ENCODE data around the gene DMAC1.

The DMAC1 gene

DNA sequence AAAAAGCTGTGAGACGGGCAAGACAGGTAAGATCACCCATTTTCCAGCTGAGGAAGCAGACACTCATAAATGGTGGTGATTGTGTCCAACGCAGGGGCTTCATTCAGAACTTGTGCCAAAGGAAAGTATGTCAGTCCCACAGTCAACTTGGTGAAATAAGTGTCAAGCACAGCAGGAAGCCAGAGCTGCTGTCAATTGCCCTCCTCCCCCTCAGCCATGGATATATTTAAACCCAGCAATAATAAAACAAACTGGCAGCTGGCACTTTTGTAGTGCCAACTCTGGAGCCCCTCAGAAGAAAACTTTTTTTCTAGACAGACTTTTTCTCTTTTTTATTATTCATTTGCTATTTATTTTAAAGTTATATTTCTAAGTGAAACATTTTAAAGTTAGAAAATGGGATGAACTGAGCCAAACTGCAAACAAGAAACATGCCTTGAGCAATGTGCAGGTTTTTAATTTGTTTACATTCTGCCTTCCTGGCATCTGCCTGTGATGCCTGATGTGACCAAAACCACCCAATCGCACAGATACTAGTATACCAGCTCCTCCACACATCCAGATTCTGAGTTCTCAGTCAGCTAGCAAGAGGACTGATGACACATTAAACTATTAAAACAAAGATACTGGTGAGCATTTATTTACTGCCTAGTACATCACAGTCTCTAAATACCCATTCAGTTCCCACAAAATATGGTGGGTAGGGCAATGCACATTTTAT lies 17.0 kb downstream of the DMAC1 start:
- no peak for DNase-seq

DNA sequence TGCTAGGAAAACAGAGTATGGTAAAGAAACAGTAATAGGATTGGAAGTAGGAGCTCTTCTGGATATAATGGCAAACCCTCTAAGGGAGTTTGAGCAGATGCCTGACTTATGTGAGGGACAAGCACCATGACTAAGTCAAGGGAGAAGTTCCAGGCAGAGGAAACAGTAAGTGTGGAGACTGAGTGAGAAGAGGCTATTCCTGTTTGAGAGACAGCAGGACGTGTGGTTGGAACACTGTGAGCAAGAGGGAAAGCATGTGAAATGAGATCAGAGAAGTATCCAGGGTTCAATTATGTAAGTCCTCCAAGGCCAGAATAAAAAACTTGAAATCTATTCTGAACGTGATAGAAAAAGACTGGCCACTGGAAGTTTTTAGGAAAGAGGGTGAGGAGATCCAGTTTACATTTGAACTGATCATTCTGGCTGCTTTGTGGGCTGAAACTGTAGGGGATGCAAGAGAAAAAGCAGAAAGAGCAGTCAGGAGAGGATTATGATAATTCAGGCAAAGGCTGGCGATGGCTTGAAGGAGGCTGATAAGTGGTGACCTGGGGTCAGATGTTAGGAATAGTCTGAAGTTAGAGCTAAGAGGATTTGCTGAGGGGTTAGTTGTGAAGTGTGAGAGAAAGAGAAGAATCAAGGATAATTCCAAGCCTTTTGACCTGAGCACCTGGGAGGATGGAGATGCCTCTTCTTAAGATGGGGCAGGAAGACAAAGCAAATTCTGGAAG lies 19.2 kb downstream of the DMAC1 start:
- no peak for DNase-seq

DNA sequence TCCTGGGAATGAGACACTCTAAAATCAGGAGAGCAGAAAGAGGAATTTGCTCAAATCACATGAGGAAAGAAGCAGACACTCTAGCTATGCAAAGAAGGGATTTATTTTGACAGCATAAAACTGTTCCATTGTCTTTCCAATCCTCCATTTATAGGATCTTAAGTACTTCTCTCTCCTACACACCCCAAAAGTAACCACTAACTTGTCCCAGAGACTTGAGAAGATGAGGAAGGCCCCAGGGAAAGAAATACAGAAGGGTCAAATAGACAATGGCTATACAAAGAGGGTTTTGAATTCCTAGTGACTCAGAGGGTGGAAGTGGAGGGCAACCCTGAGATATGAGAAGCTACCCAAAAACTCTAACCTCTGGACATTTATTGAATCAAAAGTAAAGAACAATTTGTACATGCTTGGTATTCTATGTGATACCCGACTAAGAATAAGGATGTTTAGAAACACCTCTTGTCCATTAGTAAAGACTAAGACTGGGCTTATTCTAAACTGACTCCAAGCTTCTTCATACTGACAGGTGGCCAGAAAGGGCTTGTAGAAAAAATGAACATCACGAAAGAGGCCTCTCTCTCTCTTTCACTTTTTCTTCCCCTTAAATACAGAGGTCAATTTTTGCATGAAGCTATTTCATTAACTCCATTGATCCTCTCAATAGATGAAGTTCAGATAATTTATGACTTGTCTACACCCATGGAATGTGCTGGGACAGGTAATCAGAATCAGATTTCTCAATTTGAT lies 20.6 kb downstream of the DMAC1 start:
- no peak for DNase-seq

DNA sequence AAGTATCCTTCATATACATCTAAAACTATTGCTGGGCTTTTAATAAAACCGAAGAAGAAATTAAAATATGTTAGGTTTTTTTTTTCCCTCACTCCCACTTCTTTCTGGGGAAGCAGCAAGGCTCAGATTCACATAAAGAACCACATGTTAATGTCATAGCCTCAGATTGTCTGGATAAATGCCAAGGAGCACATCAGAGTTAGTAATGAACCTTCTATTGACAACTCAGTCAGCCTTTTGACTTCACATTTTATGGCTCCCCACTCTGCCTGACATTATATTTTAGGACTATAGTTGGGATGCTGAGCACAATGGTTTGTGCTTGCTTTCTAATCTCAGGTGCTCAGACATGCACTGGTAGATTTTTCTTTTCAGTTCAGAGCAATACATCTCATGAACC lies 21.8 kb downstream of the DMAC1 start:
- DNase-seq: no peak

DNA sequence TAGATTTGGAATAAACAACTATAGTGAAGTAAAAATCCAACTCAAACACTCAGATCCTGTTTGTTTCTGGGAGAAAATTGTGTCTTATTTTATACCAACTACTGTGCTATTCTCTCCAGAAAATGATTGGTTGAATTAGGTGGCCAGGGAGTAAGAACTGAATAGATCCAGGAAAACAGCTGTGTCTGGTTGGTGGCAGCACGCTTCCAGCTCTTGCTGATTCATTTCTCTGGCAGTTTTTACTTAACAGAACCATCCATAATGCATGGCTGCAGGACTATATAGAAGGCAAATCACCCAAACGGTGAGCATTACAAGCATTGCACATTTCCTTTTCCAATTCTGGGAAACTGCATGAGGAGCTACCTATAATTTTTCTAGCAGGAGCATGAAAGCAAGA lies 29.5 kb downstream of the DMAC1 start:
- no peak for DNase-seq

DNA sequence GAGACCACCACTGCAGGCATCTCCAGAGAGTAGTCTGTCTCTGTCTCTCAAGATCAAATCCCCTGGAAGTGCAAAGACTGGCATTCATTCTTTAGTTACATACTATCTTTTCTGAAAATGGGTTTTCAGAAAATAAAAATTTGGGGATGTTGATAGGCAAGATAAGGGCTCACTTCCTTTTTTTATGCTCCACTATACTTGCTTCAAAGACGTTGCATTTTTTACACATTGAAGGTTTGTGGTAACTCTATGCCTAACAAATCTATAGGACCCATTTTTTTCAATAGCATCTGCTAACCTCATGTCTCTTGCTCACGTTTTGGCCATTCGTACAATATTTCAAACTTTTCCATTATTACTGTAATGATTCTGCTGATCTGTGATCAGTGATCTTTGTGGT lies 37.0 kb downstream of the DMAC1 start:
- no peak for DNase-seq

DNA sequence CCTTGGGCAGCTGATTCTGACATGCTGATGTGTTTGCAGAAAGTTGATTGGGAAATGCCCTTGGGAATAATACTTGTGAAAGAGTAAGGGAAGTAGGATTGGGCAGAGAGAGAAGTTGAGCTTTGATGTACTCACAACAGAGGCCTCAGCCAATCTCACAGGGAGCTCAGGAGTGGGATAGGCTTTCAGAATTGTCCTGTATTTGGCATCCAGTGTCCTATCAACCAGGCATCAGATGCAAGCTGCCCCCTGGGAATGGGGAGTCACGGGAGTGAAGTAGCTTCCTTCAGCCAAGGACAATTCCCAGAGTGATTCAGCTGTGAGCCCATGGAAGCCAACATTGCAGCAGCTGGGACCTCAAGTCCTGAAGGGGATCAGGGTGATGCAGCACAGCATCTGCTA lies 39.6 kb downstream of the DMAC1 start:
- no peak for DNase-seq

DNA sequence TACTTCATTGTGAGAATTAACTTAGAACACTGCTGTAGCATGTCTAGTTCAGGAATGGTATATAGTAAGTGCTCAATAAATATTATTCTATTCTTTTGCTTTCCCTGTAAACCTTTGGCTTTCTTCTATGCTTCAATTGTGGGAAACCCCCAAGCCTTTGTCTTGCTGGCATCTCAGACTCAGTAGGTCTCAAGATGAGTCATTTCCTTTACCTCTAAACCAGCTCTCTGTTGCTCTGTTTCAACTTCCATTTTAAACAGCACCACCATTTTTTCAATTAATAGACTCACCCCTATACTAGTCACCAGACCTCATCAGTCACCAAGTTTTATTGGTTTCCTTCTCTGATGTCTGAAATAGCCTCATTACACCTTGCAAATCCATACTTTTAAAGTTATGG lies 43.5 kb downstream of the DMAC1 start:
- peak; percentile 62 for DNase-seq

DNA sequence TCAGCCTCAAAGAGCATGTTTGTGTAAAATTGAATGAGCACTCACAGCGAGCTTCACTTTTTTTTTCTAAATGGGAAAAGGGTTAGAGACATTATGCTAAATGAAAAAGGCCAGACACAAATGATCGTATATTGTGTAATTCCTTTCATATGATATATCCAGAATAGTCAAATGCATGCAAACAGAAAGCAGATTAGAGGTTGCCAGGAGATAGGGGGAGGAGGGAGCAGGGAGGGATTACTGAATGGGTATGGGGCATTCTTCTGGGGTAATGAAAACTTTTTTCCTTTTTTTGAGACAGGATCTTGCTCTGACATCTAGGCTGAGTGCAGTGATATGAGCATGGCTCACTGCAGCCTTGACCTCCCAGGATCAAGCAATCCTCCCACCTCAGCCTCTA lies 47.1 kb downstream of the DMAC1 start:
- DNase-seq: no peak

Data from CD4-positive, alpha-beta T cell treated with Interleukin-4 for 4 hours (primary cell).